Measurements from ENCODE around the gene TRAPPC14. TPM values are rescaled to one million over a fixed set of nuclear protein-coding genes. Genes with fewer than 3 reads are reported as not detected.
"Not testable (repeated sequence)": the region's sequence is repeated elsewhere in the genome, so short reads cannot be mapped to it uniquely, and the experiment has no call there.

Gene TRAPPC14
- total RNA-seq, 2 experiments from 2014 or later = 54.0 to 54.6 TPM

GRCh38 chr7:100148225-100148558, 10.3 kb downstream of the TRAPPC14 start:
- Mint-ChIP-seq H3K9me3 (no peaks in the 10 kb centered on the region), H3K4me3 (peak overlapping the region; percentile 97), H3K36me3 (ENCODE audit: low read depth) (peaks cover 22% of the 10 kb centered on the region), H3K4me1 (peaks cover 36% of the 10 kb centered on the region), H3K27ac (peak overlapping the region; percentile 88), H3K27me3 (no peaks in the 10 kb centered on the region)
- no peak for DNase-seq
- ChIA-PET CTCF (interaction anchor here (0.6 to 3.5 kb wide), 8 partner anchors 9 to 281 kb away, joined by 3 to 17 read pairs (median 4); partner anchors contain the start of genes MBLAC1, MEPCE and ZCWPW1), POLR2A (interaction anchor here (0.9 to 1.0 kb wide), 3 partner anchors 14 to 25 kb away, joined by 3 to 4 read pairs (median 3); no protein-coding TSS in a partner anchor)

- no peak for DNase-seq
- Mint-ChIP-seq H3K27me3 (no peaks in the 10 kb centered on the region), H3K4me1 (peaks cover 30% of the 10 kb centered on the region), H3K36me3 (ENCODE audit: low read depth) (peaks cover 18% of the 10 kb centered on the region), H3K27ac (no peak overlapping the region), H3K9me3 (no peaks in the 10 kb centered on the region), H3K4me3 (no peak overlapping the region)
- CTCF ChIA-PET = interaction anchor here (1.1 to 3.5 kb wide), 3 partner anchors 11 to 17 kb away, joined by 4 to 17 read pairs (median 9); no protein-coding TSS in a partner anchor
- POLR2A ChIA-PET = no interaction called here
Observed at GRCh38 chr7:100147278-100147677, 11.2 kb downstream of the TRAPPC14 start.

GRCh38 chr7:100146350-100146749, 12.2 kb downstream of the TRAPPC14 start:
- not testable (repeated sequence) for H3K9me3 Mint-ChIP-seq, DNase-seq, H3K4me3 Mint-ChIP-seq, H3K27me3 Mint-ChIP-seq, H3K27ac Mint-ChIP-seq
- POLR2A ChIA-PET = interaction anchor here (0.7 kb wide), 1 partner anchor 11 kb away, joined by 3 read pairs; no protein-coding TSS in a partner anchor
- Mint-ChIP-seq H3K4me1 (peaks cover 25% of the 10 kb centered on the region), H3K36me3 (ENCODE audit: low read depth) (peaks cover 12% of the 10 kb centered on the region)
- CTCF ChIA-PET = interaction anchor here (1.1 to 3.5 kb wide), 3 partner anchors 12 to 15 kb away, joined by 4 to 17 read pairs (median 10); no protein-coding TSS in a partner anchor

- CTCF ChIA-PET = interaction anchor here (1.0 to 3.0 kb wide), 3 partner anchors 10 to 22 kb away, joined by 3 to 15 read pairs (median 5); no protein-coding TSS in a partner anchor
- H3K9me3 Mint-ChIP-seq = no peaks in the 10 kb centered on the region
- peaks cover 16% of the 10 kb centered on the region for H3K4me1 Mint-ChIP-seq
- POLR2A ChIA-PET = no interaction called here
- H3K27me3 Mint-ChIP-seq = no peaks in the 10 kb centered on the region
- no peak overlapping the region for H3K4me3 Mint-ChIP-seq
- H3K27ac Mint-ChIP-seq = no peak overlapping the region
- no peaks in the 10 kb centered on the region for H3K36me3 Mint-ChIP-seq (ENCODE audit: low read depth)
- no peak for DNase-seq
Observed at GRCh38 chr7:100142461-100142860, 16.1 kb downstream of the TRAPPC14 start.

- CTCF ChIA-PET = interaction anchor here (0.8 to 3.0 kb wide), 5 partner anchors 9 to 23 kb away, joined by 3 to 15 read pairs (median 5); no protein-coding TSS in a partner anchor
- Mint-ChIP-seq H3K9me3 (no peaks in the 10 kb centered on the region), H3K4me3 (no peak overlapping the region), H3K4me1 (peaks cover 16% of the 10 kb centered on the region), H3K27me3 (no peaks in the 10 kb centered on the region), H3K27ac (no peak overlapping the region), H3K36me3 (ENCODE audit: low read depth) (no peaks in the 10 kb centered on the region)
- DNase-seq = no peak
- POLR2A ChIA-PET = no interaction called here
Observed at GRCh38 chr7:100141555-100141949, 17.0 kb downstream of the TRAPPC14 start.

GRCh38 chr7:100137851-100138760, 20.4 kb downstream of the TRAPPC14 start:
- CTCF ChIA-PET = interaction anchor here (0.6 to 1.7 kb wide), 6 partner anchors 11 to 1103 kb away, joined by 3 to 4 read pairs (median 3); partner anchors contain the start of gene LAMTOR4
- no peak for DNase-seq
- Mint-ChIP-seq H3K9me3 (no peaks in the 10 kb centered on the region), H3K4me1 (peaks cover 16% of the 10 kb centered on the region), H3K4me3 (no peak overlapping the region), H3K27me3 (no peaks in the 10 kb centered on the region), H3K27ac (peak overlapping the region; percentile 64), H3K36me3 (ENCODE audit: low read depth) (no peaks in the 10 kb centered on the region)
- POLR2A ChIA-PET = no interaction called here

- POLR2A ChIA-PET = no interaction called here
- DNase-seq = peak; percentile 77
- Mint-ChIP-seq H3K9me3 (no peaks in the 10 kb centered on the region), H3K36me3 (ENCODE audit: low read depth) (no peaks in the 10 kb centered on the region), H3K27ac (peak overlapping the region; percentile 48), H3K4me1 (peaks cover 30% of the 10 kb centered on the region), H3K27me3 (no peaks in the 10 kb centered on the region), H3K4me3 (no peak overlapping the region)
- CTCF ChIA-PET = interaction anchor here (0.5 to 5.9 kb wide), 33 partner anchors 8 to 304 kb away, joined by 3 to 39 read pairs (median 4); partner anchors contain the start of genes AP4M1, CNPY4, GJC3 and GPC2
Observed at GRCh38 chr7:100132697-100133151, 25.8 kb downstream of the TRAPPC14 start.

- peak overlapping the region; percentile 48 for H3K27ac Mint-ChIP-seq
- DNase-seq = no peak
- CTCF ChIA-PET = interaction anchor here (0.6 to 5.9 kb wide), 22 partner anchors 9 to 291 kb away, joined by 3 to 39 read pairs (median 4); partner anchors contain the start of genes CNPY4, GPC2, LAMTOR4 and PVRIG
- POLR2A ChIA-PET = no interaction called here
- no peak overlapping the region for H3K4me3 Mint-ChIP-seq
- H3K36me3 Mint-ChIP-seq (ENCODE audit: low read depth) = no peaks in the 10 kb centered on the region
- H3K27me3 Mint-ChIP-seq = no peaks in the 10 kb centered on the region
- H3K4me1 Mint-ChIP-seq = peaks cover 28% of the 10 kb centered on the region
- H3K9me3 Mint-ChIP-seq = no peaks in the 10 kb centered on the region
Observed at GRCh38 chr7:100132126-100132525, 26.4 kb downstream of the TRAPPC14 start.

- H3K27ac Mint-ChIP-seq = no peak overlapping the region
- H3K9me3 Mint-ChIP-seq = no peaks in the 10 kb centered on the region
- no peaks in the 10 kb centered on the region for H3K27me3 Mint-ChIP-seq
- peak overlapping the region; percentile 32 for H3K4me3 Mint-ChIP-seq
- peaks cover 8% of the 10 kb centered on the region for H3K36me3 Mint-ChIP-seq (ENCODE audit: low read depth)
- peak; percentile 89 for DNase-seq
- peaks cover 39% of the 10 kb centered on the region for H3K4me1 Mint-ChIP-seq
- CTCF ChIA-PET = interaction anchor here (0.6 to 5.9 kb wide), 25 partner anchors 9 to 468 kb away, joined by 3 to 39 read pairs (median 3); partner anchors contain the start of genes AP4M1, CNPY4, GPC2 and LAMTOR4
- POLR2A ChIA-PET = no interaction called here
Observed at GRCh38 chr7:100130608-100131453, 27.7 kb downstream of the TRAPPC14 start.

GRCh38 chr7:100130220-100130607, 28.3 kb downstream of the TRAPPC14 start:
- H3K4me1 Mint-ChIP-seq = peaks cover 44% of the 10 kb centered on the region
- H3K27ac Mint-ChIP-seq; DNase-seq; H3K27me3 Mint-ChIP-seq; H3K9me3 Mint-ChIP-seq; POLR2A ChIA-PET; H3K4me3 Mint-ChIP-seq; H3K36me3 Mint-ChIP-seq (ENCODE audit: low read depth): not testable (repeated sequence)
- CTCF ChIA-PET = interaction anchor here (0.7 to 5.9 kb wide), 18 partner anchors 8 to 299 kb away, joined by 3 to 39 read pairs (median 4); partner anchors contain the start of genes CNPY4, GPC2, LAMTOR4 and MEPCE

- no peak for DNase-seq
- Mint-ChIP-seq H3K4me3 (peak overlapping the region; percentile 100), H3K27me3 (no peaks in the 10 kb centered on the region), H3K36me3 (ENCODE audit: low read depth) (peaks cover 19% of the 10 kb centered on the region), H3K27ac (peak overlapping the region; percentile 89), H3K9me3 (no peaks in the 10 kb centered on the region), H3K4me1 (peaks cover 55% of the 10 kb centered on the region)
- POLR2A ChIA-PET = no interaction called here
- CTCF ChIA-PET = interaction anchor here (0.6 to 5.9 kb wide), 8 partner anchors 7 to 1238 kb away, joined by 3 to 39 read pairs (median 4); partner anchors contain the start of genes CNPY4 and MCM7
Observed at GRCh38 chr7:100128637-100128963, 29.9 kb downstream of the TRAPPC14 start.
